Measurements from ENCODE around the gene LRRK1. TPM values are rescaled to one million over a fixed set of nuclear protein-coding genes. Genes with fewer than 3 reads are reported as not detected.

LRRK1 gene
- total RNA-seq, 3 donors from 2014 or later (not counting 1 experiment from before 2014, with no cell fraction given) = 1.2 to 5.5 (median 3.2) TPM

- no peaks in the 10 kb centered on the region for H3K9me3 Mint-ChIP-seq
- H3K4me3 Mint-ChIP-seq = no peak overlapping the region
- H3K36me3 Mint-ChIP-seq = no peaks in the 10 kb centered on the region
- Histone ChIP-seq H3K36me3 (ENCODE audit: control insufficient read depth, insufficient read depth, low read length) (no peaks in the 10 kb centered on the region), H3K4me1 (ENCODE audit: control insufficient read depth, insufficient read depth, low read length) (no peaks in the 10 kb centered on the region), H3K27ac (ENCODE audit: low read length) (no peak overlapping the region), H3K9me3 (ENCODE audit: control insufficient read depth, insufficient read depth, low read length) (no peaks in the 10 kb centered on the region), H3K27me3 (ENCODE audit: control insufficient read depth, insufficient read depth, low read length) (peaks cover 4% of the 10 kb centered on the region), H3K4me3 (ENCODE audit: low read length) (no peak overlapping the region)
- 80% methylated on average over 1 of the region's 4 CpGs for WGBS (ENCODE audit: insufficient coverage)
- H3K4me1 Mint-ChIP-seq = no peaks in the 10 kb centered on the region
- ATAC-seq (no peak), DNase-seq (no peak)
- intact Hi-C loops (cut with micrococcal nuclease) = no loop called here
- H3K27ac Mint-ChIP-seq = no peak overlapping the region
- H3K27me3 Mint-ChIP-seq (ENCODE audit: low read depth in 2 of 2) = peaks cover 15 to 31% of the 10 kb centered on the region in 2 donors
- TF ChIP-seq CTCF (IDR thresholded peaks at IDR 0.05) = no peak
Observed at GRCh38 chr15:100966997-100967396, 47.8 kb downstream of the LRRK1 start.

- ATAC-seq (no peak), DNase-seq (no peak)
- TF ChIP-seq CTCF (IDR thresholded peaks at IDR 0.05) = no peak
- Histone ChIP-seq H3K27ac (ENCODE audit: low read length) (no peak overlapping the region), H3K4me3 (ENCODE audit: low read length) (no peak overlapping the region), H3K4me1 (ENCODE audit: control insufficient read depth, insufficient read depth, low read length) (no peaks in the 10 kb centered on the region), H3K36me3 (ENCODE audit: control insufficient read depth, insufficient read depth, low read length) (no peaks in the 10 kb centered on the region), H3K27me3 (ENCODE audit: control insufficient read depth, insufficient read depth, low read length) (peaks cover 9% of the 10 kb centered on the region), H3K9me3 (ENCODE audit: control insufficient read depth, insufficient read depth, low read length) (no peaks in the 10 kb centered on the region)
- intact Hi-C loops (cut with micrococcal nuclease) = no loop called here
- Mint-ChIP-seq H3K4me3 (no peak overlapping the region), H3K4me1 (no peaks in the 10 kb centered on the region), H3K27ac (no peak overlapping the region), H3K27me3 (ENCODE audit: low read depth in 2 of 2) (peaks cover 21 to 39% of the 10 kb centered on the region in 2 donors), H3K9me3 (no peaks in the 10 kb centered on the region), H3K36me3 (no peaks in the 10 kb centered on the region)
- 90% methylated on average over 3 of the region's 3 CpGs for WGBS (ENCODE audit: insufficient coverage)
Observed at GRCh38 chr15:100968050-100968966, 49.2 kb downstream of the LRRK1 start.

GRCh38 chr15:100972975-100973350, 53.8 kb downstream of the LRRK1 start:
- Mint-ChIP-seq H3K9me3 (no peaks in the 10 kb centered on the region), H3K27ac (no peak overlapping the region), H3K27me3 (ENCODE audit: low read depth in 2 of 2) (peaks cover 40 to 77% of the 10 kb centered on the region in 2 donors), H3K36me3 (no peaks in the 10 kb centered on the region), H3K4me1 (no peaks in the 10 kb centered on the region), H3K4me3 (no peak overlapping the region)
- DNase-seq (no peak), ATAC-seq (no peak)
- Histone ChIP-seq H3K36me3 (ENCODE audit: control insufficient read depth, insufficient read depth, low read length) (no peaks in the 10 kb centered on the region), H3K4me3 (ENCODE audit: low read length) (no peak overlapping the region), H3K4me1 (ENCODE audit: control insufficient read depth, insufficient read depth, low read length) (no peaks in the 10 kb centered on the region), H3K9me3 (ENCODE audit: control insufficient read depth, insufficient read depth, low read length) (no peaks in the 10 kb centered on the region), H3K27me3 (ENCODE audit: control insufficient read depth, insufficient read depth, low read length) (peaks cover 18% of the 10 kb centered on the region), H3K27ac (ENCODE audit: low read length) (no peak overlapping the region)
- intact Hi-C loops (cut with micrococcal nuclease) = no loop called here
- TF ChIP-seq CTCF (IDR thresholded peaks at IDR 0.05) = no peak
- WGBS (ENCODE audit: insufficient coverage) = 37% methylated on average over 36 of the region's 36 CpGs

Measured in natural killer cell (primary cell).